Neural cell (in vitro differentiated cells): ENCODE results near the gene UGP2. TPM values are rescaled to one million over a fixed set of nuclear protein-coding genes. Genes with fewer than 3 reads are reported as not detected.

Experiments
- H2AFZ ChIP-seq: fragments of 200-600, 300-800 bp; sonication (generic), shearing (Covaris generic); 2 replicates; pipeline ENCODE4 v1.6.0; 2014; ENCODE audit warnings: low read depth, mild to moderate bottlenecking, antibody characterized with exemption, low read length, moderate library complexity
- H3F3A ChIP-seq: fragments of 200-600 bp; shearing (Covaris generic); 2 replicates; pipeline ENCODE4 v1.6.1; 2016; ENCODE audit warnings: mild to moderate bottlenecking, moderate library complexity, mixed read lengths, antibody characterized with exemption, low read length; ENCODE audit not compliant: insufficient read depth, poor library complexity, severe bottlenecking
- H3K27ac ChIP-seq: fragments of 200-600, 300-800 bp; sonication (generic), shearing (Covaris generic); 2 replicates; pipeline ENCODE4 v1.5.1; 2014; ENCODE audit warnings: mild to moderate bottlenecking, low read length, moderate library complexity
- H3K27me3 ChIP-seq: fragments of 300-800, 200-600 bp; sonication (generic), shearing (Covaris generic); 2 replicates; pipeline ENCODE4 v1.6.0; 2014; ENCODE audit warnings: mild to moderate bottlenecking, low read depth, low read length, moderate library complexity; ENCODE audit not compliant: insufficient read depth
- H3K36me3 ChIP-seq: fragments of 300-800, 200-600 bp; sonication (generic), shearing (Covaris generic); 2 replicates; pipeline ENCODE4 v1.5.1; 2014; ENCODE audit warnings: mild to moderate bottlenecking, antibody characterized with exemption, low read length, moderate library complexity; ENCODE audit not compliant: insufficient read depth
- H3K4me2 ChIP-seq: fragments of 300-800, 200-600 bp; sonication (generic), shearing (Covaris generic); 2 replicates; pipeline ENCODE4 v1.6.0; 2014; ENCODE audit warnings: mild to moderate bottlenecking, low read length
- H3K4me3 ChIP-seq: fragments of 300-800, 200-600 bp; sonication (generic), shearing (Covaris generic); 2 replicates; pipeline ENCODE4 v1.5.1; 2014; ENCODE audit warnings: mild to moderate bottlenecking, low read length, moderate library complexity
- H3K79me2 ChIP-seq: fragments of 200-600 bp; shearing (Covaris generic); replicated peaks from 2 replicates; pipeline ENCODE4 v1.6.0; 2014; ENCODE audit warnings: mild to moderate bottlenecking, low read length, moderate library complexity; ENCODE audit not compliant: insufficient read depth
- H3K9ac ChIP-seq: fragments of 300-800, 200-600 bp; sonication (generic), shearing (Covaris generic); 2 replicates; pipeline ENCODE4 v1.6.1; 2016; ENCODE audit warnings: mild to moderate bottlenecking, low read length, mixed read lengths
- H3K9me2 ChIP-seq: fragments of 200-600 bp; shearing (Covaris generic); 2 replicates; pipeline ENCODE4 v1.6.1; 2016; ENCODE audit warnings: mild to moderate bottlenecking, low read length, mixed read lengths; ENCODE audit not compliant: insufficient read depth
- H3K9me3 ChIP-seq: fragments of 200-600, 300-800 bp; sonication (generic), shearing (Covaris generic); 2 replicates; pipeline ENCODE4 v1.6.1; 2016; ENCODE audit warnings: mild to moderate bottlenecking, mixed run types, low read length, moderate library complexity, mixed read lengths
- H4K20me1 ChIP-seq: fragments of 200-600 bp; shearing (Covaris generic); 2 replicates; pipeline ENCODE4 v1.6.1; 2016; ENCODE audit warnings: mild to moderate bottlenecking, mixed run types; ENCODE audit not compliant: insufficient read depth
- EP300 ChIP-seq: fragments of 450-650 bp; conservative IDR thresholded peaks from 2 replicates; pipeline ENCODE4 v1.6.1; 2014; ENCODE audit warnings: antibody characterized with exemption, mild to moderate bottlenecking, moderate library complexity; ENCODE audit not compliant: poor library complexity, severe bottlenecking
- EZH2 ChIP-seq: fragments of 200-600, 300-800 bp; shearing (Covaris generic), sonication (generic); IDR thresholded peaks from 2 replicates; pipeline ENCODE4 v1.6.1; 2014; ENCODE audit warnings: antibody characterized with exemption, low read length, borderline replicate concordance, mild to moderate bottlenecking; ENCODE audit not compliant: insufficient read depth, poor library complexity, severe bottlenecking
- MXI1 ChIP-seq: fragments of 450-650 bp; conservative IDR thresholded peaks from 2 replicates; pipeline ENCODE4 v1.6.1; 2014; ENCODE audit warnings: antibody characterized with exemption, mild to moderate bottlenecking; ENCODE audit not compliant: poor library complexity, severe bottlenecking
- POLR2AphosphoS5 ChIP-seq: IDR thresholded peaks from 2 replicates; pipeline ENCODE4 v1.6.1; 2012
- RAD21 ChIP-seq: fragments of 450-650 bp; conservative IDR thresholded peaks from 2 replicates; pipeline ENCODE4 v1.6.1; 2014; ENCODE audit warnings: antibody characterized with exemption, mild to moderate bottlenecking, moderate library complexity
- REST ChIP-seq: IDR thresholded peaks from 2 replicates; pipeline ENCODE4 v1.6.1; 2012; ENCODE audit warnings: borderline replicate concordance
- SMC3 ChIP-seq: fragments of 450-650 bp; conservative IDR thresholded peaks from 2 replicates; pipeline ENCODE4 v1.6.1; 2014; ENCODE audit warnings: antibody characterized with exemption, mild to moderate bottlenecking, moderate library complexity; ENCODE audit not compliant: poor library complexity
- TAF1 ChIP-seq: IDR thresholded peaks from 2 replicates; pipeline ENCODE4 v1.6.1; 2012; ENCODE audit warnings: low read depth
- polyA plus RNA-seq: library from polyadenylated mRNA; depleted of rRNA; stranded (reverse); fragments of >200 nt; gene quantifications from 2 replicates; pipeline ENCODE4 v1.2.3, GENCODE V29; 2014
- TF ChIP-seq, protein P1 (sequence below): fragments of 450-650 bp; IDR thresholded peaks from 2 replicates; pipeline ENCODE4 v1.5.1; 2014; ENCODE audit warnings: antibody characterized with exemption, mild to moderate bottlenecking, moderate library complexity; ENCODE audit not compliant: poor library complexity, severe bottlenecking

Gene UGP2
- polyA plus RNA-seq, 1 donor from 2014 or later = 55.6 TPM

DNA sequence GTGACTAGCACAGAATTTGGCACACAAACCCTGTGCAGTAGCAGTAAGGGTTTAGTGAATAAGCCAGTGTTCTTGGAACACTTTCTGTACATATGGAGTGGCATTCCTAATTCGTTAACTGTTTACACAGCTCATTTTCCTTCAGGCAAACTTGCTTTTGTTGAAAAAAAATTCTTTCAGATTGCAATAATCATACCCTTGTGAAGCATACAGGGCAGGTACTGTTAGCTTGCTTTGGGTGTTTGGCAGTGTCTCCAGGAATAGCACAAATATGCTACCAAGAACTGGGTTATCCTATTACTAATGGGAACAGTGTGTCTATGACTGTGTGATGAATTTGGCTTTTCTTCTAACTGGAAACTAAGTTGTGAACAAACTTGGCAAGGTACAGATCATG lies 33.4 kb downstream of the UGP2 start:
- Histone ChIP-seq H3K4me3 (no peak overlapping the region), H3K36me3 (no peaks in the 10 kb centered on the region), H3K27ac (no peak overlapping the region), H3K9ac (no peak overlapping the region), H3K4me2 (no peak overlapping the region), H3K9me3 (no peaks in the 10 kb centered on the region), H3K79me2 (no peaks in the 10 kb centered on the region), H3K9me2 (no peaks in the 10 kb centered on the region), H4K20me1 (no peaks in the 10 kb centered on the region), H3K27me3 (no peaks in the 10 kb centered on the region), H3F3A (no peaks in the 10 kb centered on the region), H2AFZ (no peak overlapping the region)
- no peak for TF ChIP-seq REST
- no peak for TF ChIP-seq TAF1
- no peak for TF ChIP-seq POLR2AphosphoS5
- TF ChIP-seq MXI1 = no peak
- TF ChIP-seq EP300 = no peak
- TF ChIP-seq SMC3 = no peak
- no peak for TF ChIP-seq RAD21
- TF ChIP-seq, protein P1, sequence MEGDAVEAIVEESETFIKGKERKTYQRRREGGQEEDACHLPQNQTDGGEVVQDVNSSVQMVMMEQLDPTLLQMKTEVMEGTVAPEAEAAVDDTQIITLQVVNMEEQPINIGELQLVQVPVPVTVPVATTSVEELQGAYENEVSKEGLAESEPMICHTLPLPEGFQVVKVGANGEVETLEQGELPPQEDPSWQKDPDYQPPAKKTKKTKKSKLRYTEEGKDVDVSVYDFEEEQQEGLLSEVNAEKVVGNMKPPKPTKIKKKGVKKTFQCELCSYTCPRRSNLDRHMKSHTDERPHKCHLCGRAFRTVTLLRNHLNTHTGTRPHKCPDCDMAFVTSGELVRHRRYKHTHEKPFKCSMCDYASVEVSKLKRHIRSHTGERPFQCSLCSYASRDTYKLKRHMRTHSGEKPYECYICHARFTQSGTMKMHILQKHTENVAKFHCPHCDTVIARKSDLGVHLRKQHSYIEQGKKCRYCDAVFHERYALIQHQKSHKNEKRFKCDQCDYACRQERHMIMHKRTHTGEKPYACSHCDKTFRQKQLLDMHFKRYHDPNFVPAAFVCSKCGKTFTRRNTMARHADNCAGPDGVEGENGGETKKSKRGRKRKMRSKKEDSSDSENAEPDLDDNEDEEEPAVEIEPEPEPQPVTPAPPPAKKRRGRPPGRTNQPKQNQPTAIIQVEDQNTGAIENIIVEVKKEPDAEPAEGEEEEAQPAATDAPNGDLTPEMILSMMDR = no peak
- TF ChIP-seq EZH2 = no peak

DNA sequence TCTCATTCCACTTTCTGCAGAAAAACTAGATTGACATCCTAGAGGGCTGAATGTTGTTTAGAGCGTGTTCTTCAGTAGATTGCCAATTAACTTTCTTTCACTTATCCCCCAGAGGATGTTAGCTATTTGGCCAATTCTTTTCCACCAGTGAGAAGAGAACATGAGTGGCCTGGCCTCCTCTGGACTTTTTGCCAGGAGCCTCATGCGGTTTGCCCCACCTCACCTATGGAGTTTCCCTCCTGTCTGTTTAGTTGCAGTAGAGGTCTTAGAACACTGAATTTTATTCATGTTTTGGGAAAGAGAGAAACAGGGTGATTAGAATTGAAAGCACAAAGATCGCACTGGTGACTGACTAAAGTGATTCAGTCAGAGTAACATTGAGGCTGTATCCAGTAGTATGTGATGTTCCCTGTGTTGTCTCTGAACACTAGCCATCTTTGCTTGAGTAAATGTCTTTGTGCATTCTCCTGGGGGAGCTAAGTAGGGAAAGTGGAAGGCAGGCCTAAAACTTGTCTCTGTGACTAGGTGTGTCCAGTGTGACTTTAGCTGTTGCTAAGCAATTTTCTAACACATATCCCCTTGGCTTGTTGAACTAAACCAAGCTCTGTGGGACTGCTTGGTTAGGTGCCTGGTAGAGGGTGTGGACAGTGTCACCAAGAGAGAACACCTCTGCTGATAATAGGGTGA lies 34.0 kb downstream of the UGP2 start:
- no peaks in the 10 kb centered on the region for H3K36me3 ChIP-seq

More for the DNA sequence above, 34.0 kb downstream of the UGP2 start:
- H3K79me2 ChIP-seq = no peaks in the 10 kb centered on the region
- H3K9ac ChIP-seq = no peak overlapping the region
- no peaks in the 10 kb centered on the region for H3K9me3 ChIP-seq
- no peak for TF ChIP-seq POLR2AphosphoS5
- no peak overlapping the region for H3K4me2 ChIP-seq
- H4K20me1 ChIP-seq = no peaks in the 10 kb centered on the region
- no peak overlapping the region for H3K27ac ChIP-seq
- no peak overlapping the region for H3K4me3 ChIP-seq
- H3F3A ChIP-seq = peaks cover under 1% of the 10 kb centered on the region
- no peaks in the 10 kb centered on the region for H3K9me2 ChIP-seq
- H2AFZ ChIP-seq = no peak overlapping the region
- no peaks in the 10 kb centered on the region for H3K27me3 ChIP-seq
